ENCODE data around the gene MEGF9. TPM values are rescaled to one million over a fixed set of nuclear protein-coding genes. Genes with fewer than 3 reads are reported as not detected.

MEGF9 gene
- total and polyA plus RNA-seq, 2 of the 13 experiments (the other 11 are each of a cell fraction or from before 2014, with no cell fraction given) = 3.1 to 3.3 TPM

GRCh38 chr9:120653762-120654161, 60.5 kb downstream of the MEGF9 start:
- FAIRE-seq (no peak), ATAC-seq (no peak), DNase-seq (ENCODE audit: low spot score) (no peak)
- no peak overlapping the region for H3K4me2 ChIP-seq (ENCODE audit: low read depth, low read length)
- H3K4me3 ChIP-seq (replicated peaks in 1 of 3; ENCODE audit: insufficient read depth in 1 of 3, low read depth in 2 of 3, low read length in 3 of 3) = no peak overlapping the region
- no peak overlapping the region for H3K27ac ChIP-seq (ENCODE audit: extremely low read length, insufficient read depth, low read length)
- WGBS (ENCODE audit: low lambda C conversion rate) = 100% methylated on average over 1 of the region's 1 CpG
- ChIA-PET POLR2A (no interaction called here), CTCF (ENCODE audit: low intra/inter-chr PET ratio, low total read pairs) (no interaction called here)
- no peaks in the 10 kb centered on the region for H3K27me3 ChIP-seq (ENCODE audit: control insufficient read depth in 1 of 2, insufficient read depth in 2 of 2, low read length in 2 of 2)
- in situ Hi-C loops (cut with HindIII; ENCODE audit: extremely low pct_ligation_motif_present, low pct_unique_long_range_greater_than_20kb) (no loop called here), intact Hi-C loops (cut with micrococcal nuclease; ENCODE audit: unreplicated experiment) (no loop called here)
- no TSS peak for BruUV-seq (replicated peaks)
- H4K20me1 ChIP-seq (ENCODE audit: insufficient read depth, low read length) = no peaks in the 10 kb centered on the region
- no peaks in the 10 kb centered on the region for H3K79me2 ChIP-seq (ENCODE audit: insufficient read depth, low read length)
- H2AFZ ChIP-seq (ENCODE audit: low read length) = no peak overlapping the region
- H3K4me1 ChIP-seq (ENCODE audit: insufficient read depth, low read length) = peaks cover 25% of the 10 kb centered on the region
- H3K9me3 ChIP-seq (ENCODE audit: low read length) = no peaks in the 10 kb centered on the region
- H3K36me3 ChIP-seq (replicated peaks in 1 of 2; ENCODE audit: control insufficient read depth in 1 of 2, insufficient read depth in 2 of 2, low read length in 2 of 2) = no peaks in the 10 kb centered on the region
- H3K9ac ChIP-seq (ENCODE audit: insufficient read depth, low read depth, low read length) = no peak overlapping the region
- TF ChIP-seq, protein P1, sequence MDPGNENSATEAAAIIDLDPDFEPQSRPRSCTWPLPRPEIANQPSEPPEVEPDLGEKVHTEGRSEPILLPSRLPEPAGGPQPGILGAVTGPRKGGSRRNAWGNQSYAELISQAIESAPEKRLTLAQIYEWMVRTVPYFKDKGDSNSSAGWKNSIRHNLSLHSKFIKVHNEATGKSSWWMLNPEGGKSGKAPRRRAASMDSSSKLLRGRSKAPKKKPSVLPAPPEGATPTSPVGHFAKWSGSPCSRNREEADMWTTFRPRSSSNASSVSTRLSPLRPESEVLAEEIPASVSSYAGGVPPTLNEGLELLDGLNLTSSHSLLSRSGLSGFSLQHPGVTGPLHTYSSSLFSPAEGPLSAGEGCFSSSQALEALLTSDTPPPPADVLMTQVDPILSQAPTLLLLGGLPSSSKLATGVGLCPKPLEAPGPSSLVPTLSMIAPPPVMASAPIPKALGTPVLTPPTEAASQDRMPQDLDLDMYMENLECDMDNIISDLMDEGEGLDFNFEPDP (CRISPR knock-in tag; conservative IDR thresholded peaks at IDR 0.05) = no peak
- TF ChIP-seq POGK (CRISPR knock-in tag; conservative IDR thresholded peaks at IDR 0.05) = no peak
- TF ChIP-seq NR2F1 (CRISPR knock-in tag; IDR thresholded peaks at IDR 0.05) = no peak
- no peak for TF ChIP-seq CENPT (CRISPR knock-in tag; IDR thresholded peaks at IDR 0.05; ENCODE audit: low read depth)
- TF ChIP-seq ZNF296 (CRISPR knock-in tag; conservative IDR thresholded peaks at IDR 0.05) = no peak
- no peak for TF ChIP-seq ZNF251 (CRISPR knock-in tag; IDR thresholded peaks at IDR 0.05)
- TF ChIP-seq ZKSCAN5 (CRISPR knock-in tag; IDR thresholded peaks at IDR 0.05) = no peak
- TF ChIP-seq, protein P2, sequence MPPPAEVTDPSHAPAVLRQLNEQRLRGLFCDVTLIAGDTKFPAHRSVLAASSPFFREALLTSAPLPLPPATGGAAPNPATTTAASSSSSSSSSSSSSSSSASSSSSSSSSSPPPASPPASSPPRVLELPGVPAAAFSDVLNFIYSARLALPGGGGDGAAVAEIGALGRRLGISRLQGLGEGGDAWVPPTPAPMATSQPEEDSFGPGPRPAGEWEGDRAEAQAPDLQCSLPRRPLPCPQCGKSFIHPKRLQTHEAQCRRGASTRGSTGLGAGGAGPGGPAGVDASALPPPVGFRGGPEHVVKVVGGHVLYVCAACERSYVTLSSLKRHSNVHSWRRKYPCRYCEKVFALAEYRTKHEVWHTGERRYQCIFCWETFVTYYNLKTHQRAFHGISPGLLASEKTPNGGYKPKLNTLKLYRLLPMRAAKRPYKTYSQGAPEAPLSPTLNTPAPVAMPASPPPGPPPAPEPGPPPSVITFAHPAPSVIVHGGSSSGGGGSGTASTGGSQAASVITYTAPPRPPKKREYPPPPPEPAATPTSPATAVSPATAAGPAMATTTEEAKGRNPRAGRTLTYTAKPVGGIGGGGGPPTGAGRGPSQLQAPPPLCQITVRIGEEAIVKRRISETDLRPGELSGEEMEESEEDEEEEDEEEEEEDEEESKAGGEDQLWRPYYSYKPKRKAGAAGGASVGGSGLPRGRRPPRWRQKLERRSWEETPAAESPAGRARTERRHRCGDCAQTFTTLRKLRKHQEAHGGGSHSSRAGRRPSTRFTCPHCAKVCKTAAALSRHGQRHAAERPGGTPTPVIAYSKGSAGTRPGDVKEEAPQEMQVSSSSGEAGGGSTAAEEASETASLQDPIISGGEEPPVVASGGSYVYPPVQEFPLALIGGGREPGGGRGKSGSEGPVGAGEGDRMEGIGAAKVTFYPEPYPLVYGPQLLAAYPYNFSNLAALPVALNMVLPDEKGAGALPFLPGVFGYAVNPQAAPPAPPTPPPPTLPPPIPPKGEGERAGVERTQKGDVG (CRISPR knock-in tag; IDR thresholded peaks at IDR 0.05; ENCODE audit: borderline replicate concordance) = no peak
- no peak for TF ChIP-seq FOXJ3 (CRISPR knock-in tag; IDR thresholded peaks at IDR 0.05; ENCODE audit: borderline replicate concordance)
- no peak for TF ChIP-seq HMG20B (CRISPR knock-in tag; conservative IDR thresholded peaks at IDR 0.05)
- TF ChIP-seq CREM (IDR thresholded peaks at IDR 0.05) = no peak
- no peak for TF ChIP-seq CREM (CRISPR knock-in tag; IDR thresholded peaks at IDR 0.05)
- no peak for TF ChIP-seq NRL (CRISPR knock-in tag; IDR thresholded peaks at IDR 0.05; ENCODE audit: borderline replicate concordance)
- no peak for TF ChIP-seq RFXAP (CRISPR knock-in tag; IDR thresholded peaks at IDR 0.05; ENCODE audit: borderline replicate concordance)
- TF ChIP-seq ZNF670 (CRISPR knock-in tag; IDR thresholded peaks at IDR 0.05; ENCODE audit: borderline replicate concordance) = no peak
- TF ChIP-seq ZNF205 (CRISPR knock-in tag; IDR thresholded peaks at IDR 0.05) = no peak
- TF ChIP-seq ZNF33B (CRISPR knock-in tag; IDR thresholded peaks at IDR 0.05) = no peak
- TF ChIP-seq REL (CRISPR knock-in tag; conservative IDR thresholded peaks at IDR 0.05) = no peak
- TF ChIP-seq RFX1 (IDR thresholded peaks at IDR 0.05) = no peak
